Nephron (organoid): ENCODE data around the gene ZNF549.

Source experiments
- H3K27ac Mint-ChIP-seq, 3 experiments: 2 replicates each; pipeline ENCODE4 v1.8.0; 2020; ENCODE audit warnings: mixed read lengths in 3 of 3, mild to moderate bottlenecking in 2 of 3, moderate library complexity in 1 of 3
- H3K27me3 Mint-ChIP-seq: 2 replicates; pipeline ENCODE4 v1.8.0; 2021; ENCODE audit warnings: low read depth, mild to moderate bottlenecking, moderate library complexity, mixed read lengths
- H3K36me3 Mint-ChIP-seq: 2 replicates; pipeline ENCODE4 v1.8.0; 2020; ENCODE audit warnings: low read depth, mixed read lengths
- H3K4me1 Mint-ChIP-seq: 2 replicates; pipeline ENCODE4 v1.8.0; 2020; ENCODE audit warnings: mixed read lengths
- H3K4me3 Mint-ChIP-seq, 3 experiments: 2 replicates each; pipeline ENCODE4 v1.8.0; 2020; ENCODE audit warnings: mild to moderate bottlenecking in 3 of 3, mixed read lengths in 3 of 3, moderate library complexity in 2 of 3
- H3K9me3 Mint-ChIP-seq: 2 replicates; pipeline ENCODE4 v1.8.0; 2020; ENCODE audit warnings: mixed read lengths
- TF ChIP-seq, protein P1 (sequence below), 3 experiments: fragments of 200-600 bp; sonication (generic); IDR thresholded peaks; one replicate each; pipeline ENCODE4 v1.5.0; 2021; ENCODE audit warnings: antibody characterized with exemption in 3 of 3; ENCODE audit not compliant: unreplicated experiment in 3 of 3

Gene ZNF549

DNA sequence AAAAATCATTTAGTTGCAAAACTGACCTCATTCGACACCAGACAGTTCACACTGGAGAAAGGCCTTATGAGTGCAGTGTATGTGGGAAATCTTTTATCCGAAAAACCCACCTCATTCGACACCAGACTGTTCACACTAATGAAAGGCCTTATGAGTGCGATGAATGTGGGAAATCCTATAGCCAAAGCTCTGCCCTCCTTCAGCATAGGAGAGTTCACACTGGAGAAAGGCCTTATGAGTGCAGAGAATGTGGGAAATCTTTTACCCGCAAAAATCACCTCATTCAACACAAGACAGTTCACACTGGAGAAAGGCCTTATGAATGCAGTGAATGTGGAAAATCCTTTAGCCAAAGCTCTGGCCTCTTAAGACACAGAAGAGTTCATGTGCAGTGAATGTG lies 79.8 kb downstream of the ZNF549 start:
- H3K27ac Mint-ChIP-seq, result no peak overlapping the region

More for the DNA sequence above, 79.8 kb downstream of the ZNF549 start:
- no peaks in the 10 kb centered on the region for H3K4me1 Mint-ChIP-seq
- TF ChIP-seq, protein P1, sequence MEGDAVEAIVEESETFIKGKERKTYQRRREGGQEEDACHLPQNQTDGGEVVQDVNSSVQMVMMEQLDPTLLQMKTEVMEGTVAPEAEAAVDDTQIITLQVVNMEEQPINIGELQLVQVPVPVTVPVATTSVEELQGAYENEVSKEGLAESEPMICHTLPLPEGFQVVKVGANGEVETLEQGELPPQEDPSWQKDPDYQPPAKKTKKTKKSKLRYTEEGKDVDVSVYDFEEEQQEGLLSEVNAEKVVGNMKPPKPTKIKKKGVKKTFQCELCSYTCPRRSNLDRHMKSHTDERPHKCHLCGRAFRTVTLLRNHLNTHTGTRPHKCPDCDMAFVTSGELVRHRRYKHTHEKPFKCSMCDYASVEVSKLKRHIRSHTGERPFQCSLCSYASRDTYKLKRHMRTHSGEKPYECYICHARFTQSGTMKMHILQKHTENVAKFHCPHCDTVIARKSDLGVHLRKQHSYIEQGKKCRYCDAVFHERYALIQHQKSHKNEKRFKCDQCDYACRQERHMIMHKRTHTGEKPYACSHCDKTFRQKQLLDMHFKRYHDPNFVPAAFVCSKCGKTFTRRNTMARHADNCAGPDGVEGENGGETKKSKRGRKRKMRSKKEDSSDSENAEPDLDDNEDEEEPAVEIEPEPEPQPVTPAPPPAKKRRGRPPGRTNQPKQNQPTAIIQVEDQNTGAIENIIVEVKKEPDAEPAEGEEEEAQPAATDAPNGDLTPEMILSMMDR (IDR thresholded peaks at IDR 0.05; ENCODE audit: unreplicated experiment in 3 of 3), result no peak
- peaks cover 77% of the 10 kb centered on the region for H3K9me3 Mint-ChIP-seq
- no peaks in the 10 kb centered on the region for H3K27me3 Mint-ChIP-seq
- peaks cover 88% of the 10 kb centered on the region for H3K36me3 Mint-ChIP-seq
- no peak overlapping the region for H3K4me3 Mint-ChIP-seq
